Measurements from ENCODE around the gene CACNA1C. TPM values are rescaled to one million over a fixed set of nuclear protein-coding genes. Genes with fewer than 3 reads are reported as not detected.

CACNA1C gene
- total RNA-seq, 1 experiment from 2014 or later = 0.57 TPM

GRCh38 chr12:2337031-2338010 is 284.5 kb downstream of the CACNA1C start:
- no peak for DNase-seq (ENCODE audit: low read depth)

- DNase-seq (ENCODE audit: low read depth) = no peak
Observed at GRCh38 chr12:2338381-2338780, 285.6 kb downstream of the CACNA1C start.

GRCh38 chr12:2338991-2339431 is 286.2 kb downstream of the CACNA1C start:
- peak; percentile 82 for DNase-seq (ENCODE audit: low read depth)

- peak; percentile 65 for DNase-seq (ENCODE audit: low read depth)
Observed at GRCh38 chr12:2341051-2341751, 288.4 kb downstream of the CACNA1C start.

- DNase-seq (ENCODE audit: low read depth) = peak; percentile 67
Observed at GRCh38 chr12:2341871-2342270, 289.1 kb downstream of the CACNA1C start.

GRCh38 chr12:2343681-2344080 is 290.9 kb downstream of the CACNA1C start:
- DNase-seq (ENCODE audit: low read depth) = no peak

- DNase-seq (ENCODE audit: low read depth) = no peak
Observed at GRCh38 chr12:2344476-2344875, 291.7 kb downstream of the CACNA1C start.

GRCh38 chr12:2344885-2345284 is 292.1 kb downstream of the CACNA1C start:
- no peak for DNase-seq (ENCODE audit: low read depth)

GRCh38 chr12:2345902-2346301 is 293.1 kb downstream of the CACNA1C start:
- no peak for DNase-seq (ENCODE audit: low read depth)

GRCh38 chr12:2346416-2346815 is 293.6 kb downstream of the CACNA1C start:
- no peak for DNase-seq (ENCODE audit: low read depth)

GRCh38 chr12:2347137-2347843 is 294.5 kb downstream of the CACNA1C start:
- DNase-seq (ENCODE audit: low read depth) = no peak

GRCh38 chr12:2347844-2348481 is 295.2 kb downstream of the CACNA1C start:
- DNase-seq (ENCODE audit: low read depth) = no peak

- DNase-seq (ENCODE audit: low read depth) = no peak
Observed at GRCh38 chr12:2348482-2348852, 295.7 kb downstream of the CACNA1C start.

GRCh38 chr12:2351161-2351560 is 298.4 kb downstream of the CACNA1C start:
- no peak for DNase-seq (ENCODE audit: low read depth)

GRCh38 chr12:2352203-2352602 is 299.4 kb downstream of the CACNA1C start:
- DNase-seq (ENCODE audit: low read depth) = no peak

GRCh38 chr12:2353281-2353680 is 300.5 kb downstream of the CACNA1C start:
- no peak for DNase-seq (ENCODE audit: low read depth)

GRCh38 chr12:2353691-2354090 is 300.9 kb downstream of the CACNA1C start:
- no peak for DNase-seq (ENCODE audit: low read depth)

GRCh38 chr12:2354151-2354991 is 301.6 kb downstream of the CACNA1C start:
- DNase-seq (ENCODE audit: low read depth) = no peak

- no peak for DNase-seq (ENCODE audit: low read depth)
Observed at GRCh38 chr12:2355198-2355597, 302.4 kb downstream of the CACNA1C start.

- DNase-seq (ENCODE audit: low read depth) = no peak
Observed at GRCh38 chr12:2355604-2356003, 302.8 kb downstream of the CACNA1C start.
